GM12878 (cell line): Measurements from ENCODE around the gene DMPK. TPM values are rescaled to one million over a fixed set of nuclear protein-coding genes. Genes with fewer than 3 reads are reported as not detected.

ENCODE experiments used
- ATAC-seq: fragments of 200-7000 bp; cut with Tn5 transposase; 3 replicates; pipeline ENCODE4 v1.9.1; 2020; ENCODE audit warnings: mild to moderate bottlenecking, moderate library complexity
- BruUV-seq: library from RNA; stranded (reverse); fragments of 400-500 nt; replicated peaks from 2 replicates; lab custom pipeline; 2021; lab: Mats Ljungman, UMichigan
- CTCF ChIA-PET: fragments of 300-600 bp; sonication (Branson Sonifier 250); formaldehyde crosslinking; extraction: SDS; loops from one replicate; lab custom pipeline; 2021; ENCODE audit warnings: inconsistent platforms; lab: Yijun Ruan, JAX
- POLR2A ChIA-PET: fragments of 350-600 bp; formaldehyde crosslinking; extraction: SDS; loops from one replicate; lab custom pipeline; 2021; ENCODE audit warnings: inconsistent platforms; lab: Charles Lee
- RAD21 ChIA-PET: fragments of 300-600 bp; sonication (Branson Sonifier 250); formaldehyde crosslinking; loops from one replicate; lab custom pipeline; 2023; ENCODE audit warnings: antibody characterized with exemption; ENCODE audit not compliant: unreplicated experiment; lab: Charles Lee
- SMC1A ChIA-PET: fragments of 300-600 bp; sonication (Branson Sonifier 250); formaldehyde crosslinking; loops from one replicate; lab custom pipeline; 2023; ENCODE audit not compliant: unreplicated experiment, uncharacterized antibody; lab: Charles Lee
- DNase-seq: peaks from one replicate; pipeline ENCODE4 v3.0.0-alpha.2; 2011; ENCODE audit warnings: low read depth, low spot score
- FAIRE-seq: peaks from 3 replicates; lab custom pipeline; 2011; peaks lifted over from hg19 to GRCh38; lab: Jason Lieb, UNC
- H2AFZ ChIP-seq: 2 replicates; pipeline ENCODE4 v1.6.0; 2011; ENCODE audit warnings: low read depth, low read length, control low read depth; ENCODE audit not compliant: control insufficient read depth
- H3K27ac ChIP-seq: 2 replicates; pipeline ENCODE4 v1.5.1; 2011; ENCODE audit warnings: control low read depth; ENCODE audit not compliant: control insufficient read depth, insufficient read depth
- H3K27me3 ChIP-seq, 2 experiments: replicated peaks in 1 of 2; 2 replicates each; pipeline versions ENCODE4 v1.6.0 to v1.6.1; 2011; ENCODE audit warnings: low read length in 1 of 2; ENCODE audit not compliant: control insufficient read depth in 2 of 2, insufficient read depth in 2 of 2
- H3K36me3 ChIP-seq, 2 experiments: 2 replicates each; pipeline ENCODE4 v1.5.1; 2011; ENCODE audit warnings: low read length in 1 of 2; ENCODE audit not compliant: control insufficient read depth in 2 of 2, insufficient read depth in 2 of 2
- H3K4me1 ChIP-seq: 2 replicates; pipeline ENCODE4 v1.6.1; 2011; ENCODE audit warnings: mild to moderate bottlenecking, low read length, moderate library complexity, mixed read lengths; ENCODE audit not compliant: control insufficient read depth, insufficient read depth
- H3K4me2 ChIP-seq: 2 replicates; pipeline ENCODE4 v1.6.0; 2011; ENCODE audit warnings: control low read depth; ENCODE audit not compliant: control insufficient read depth, insufficient read depth
- H3K4me3 ChIP-seq: fragments of 200-600 bp; sonication (generic); 2 replicates; pipeline ENCODE4 v1.5.1; 2016
- H3K79me2 ChIP-seq: 2 replicates; pipeline ENCODE4 v1.6.0; 2011; ENCODE audit warnings: low read length; ENCODE audit not compliant: control insufficient read depth, insufficient read depth
- H3K9ac ChIP-seq: 2 replicates; pipeline ENCODE4 v1.8.0; 2011; ENCODE audit warnings: low read length, control low read depth, mixed read lengths; ENCODE audit not compliant: control insufficient read depth, insufficient read depth
- H3K9me3 ChIP-seq: replicated peaks from 3 replicates; pipeline ENCODE4 v1.5.1; 2011; ENCODE audit warnings: mild to moderate bottlenecking, low read length; ENCODE audit not compliant: control insufficient read depth, insufficient read depth
- H4K20me1 ChIP-seq: 2 replicates; pipeline ENCODE4 v1.6.0; 2011; ENCODE audit not compliant: control insufficient read depth, insufficient read depth
- BRCA1 ChIP-seq: IDR thresholded peaks from 2 replicates; pipeline ENCODE4 v1.6.1; 2011; ENCODE audit warnings: low read depth, low read length, improper control_type of control experiment
- CBFB ChIP-seq: IDR thresholded peaks from 2 replicates; pipeline ENCODE4 v1.6.1; 2016; ENCODE audit warnings: antibody characterized with exemption, low read depth
- CBX5 ChIP-seq: sonication (generic); IDR thresholded peaks from 2 replicates; pipeline ENCODE4 v1.6.1; 2016; ENCODE audit warnings: low read depth, moderate library complexity, mild to moderate bottlenecking, inconsistent platforms
- CHD1 ChIP-seq: IDR thresholded peaks from 2 replicates; pipeline ENCODE4 v1.6.1; 2012; ENCODE audit warnings: low read depth, low read length, improper control_type of control experiment
- EZH2 ChIP-seq: IDR thresholded peaks from 2 replicates; pipeline ENCODE4 v1.6.1; 2012; ENCODE audit warnings: low read depth, mild to moderate bottlenecking, control low read depth, inconsistent platforms, low read length, borderline replicate concordance; ENCODE audit not compliant: control insufficient read depth
- FOS ChIP-seq: IDR thresholded peaks from 3 replicates; pipeline ENCODE4 v1.6.1; 2011; ENCODE audit warnings: borderline replicate concordance; ENCODE audit not compliant: insufficient read length; ENCODE audit errors: extremely low read depth
- MEF2A ChIP-seq: IDR thresholded peaks from 2 replicates; pipeline ENCODE4 v1.6.1; 2011; ENCODE audit warnings: low read depth, mild to moderate bottlenecking, low read length, moderate library complexity; ENCODE audit not compliant: insufficient read depth
- NR2C1 ChIP-seq: fragments of 450-650 bp; IDR thresholded peaks from 2 replicates; pipeline ENCODE4 v1.6.1; 2017; ENCODE audit warnings: antibody characterized with exemption, mild to moderate bottlenecking, moderate library complexity
- NR2C2 ChIP-seq: IDR thresholded peaks from 2 replicates; pipeline ENCODE4 v1.6.1; 2011; ENCODE audit warnings: borderline replicate concordance, low read depth; ENCODE audit not compliant: control insufficient read depth, insufficient read length
- NRF1 ChIP-seq: conservative IDR thresholded peaks from 2 replicates; pipeline ENCODE4 v1.6.1; 2011; ENCODE audit warnings: mild to moderate bottlenecking, low read depth, low read length, improper control_type of control experiment
- POLR2AphosphoS2 ChIP-seq: IDR thresholded peaks from 2 replicates; pipeline ENCODE4 v1.6.1; 2011; ENCODE audit warnings: low read depth, mild to moderate bottlenecking, low read length, improper control_type of control experiment, moderate library complexity
- POLR2AphosphoS5 ChIP-seq: IDR thresholded peaks from 2 replicates; pipeline ENCODE4 v1.6.1; 2011; ENCODE audit warnings: mild to moderate bottlenecking, low read length, inconsistent platforms
- RAD51 ChIP-seq: fragments of 450-650 bp; IDR thresholded peaks from 2 replicates; pipeline ENCODE4 v1.6.1; 2016; ENCODE audit warnings: moderate library complexity, mild to moderate bottlenecking, inconsistent platforms
- RCOR1 ChIP-seq: conservative IDR thresholded peaks from 2 replicates; pipeline ENCODE4 v1.6.1; 2012; ENCODE audit warnings: low read depth, low read length, improper control_type of control experiment
- WGBS: methylation state at CpG from one replicate; pipeline ENCODE4 v1.1.6; 2016; ENCODE audit warnings: low lambda C conversion rate; ENCODE audit not compliant: insufficient replicate concordance, insufficient coverage; ENCODE audit errors: missing lambda C conversion rate; 5-methylcytosine and 5-hydroxymethylcytosine counted together
- in situ Hi-C: fragments of 300-500 bp; cut with MboI; formaldehyde crosslinking; loops from 9 replicates; pipeline ENCODE4 v1.14.3; 2018; ENCODE audit warnings: mixed read lengths
- intact Hi-C: fragments of 100-400 bp; cut with micrococcal nuclease; formaldehyde crosslinking; loops from one replicate; pipeline ENCODE4 v1.14.2; 2022; ENCODE audit not compliant: unreplicated experiment
- polyA plus RNA-seq, 11 experiments: library from polyadenylated mRNA; depleted of rRNA in 4 of 11; unstranded in 6 of 11; stranded (reverse) in 5 of 11; fragments of >200 nt; fragmentation: Nextera tagmentation in 4 of 11; fragmentation: Illumina TruSeq in 1 of 11; extraction: Ambion mirVana in 4 of 11; extraction: Trizol in 1 of 11; gene quantifications; 1 replicate in 1 of 11; 2 replicates in 10 of 11; pipeline versions ENCODE4 v1.2.1 to v1.2.3, GENCODE V29; 2011 to 2016; ENCODE audit warnings: inconsistent platforms in 2 of 11, missing spikeins in 2 of 11, low read depth in 1 of 11
- total RNA-seq, 4 experiments: library from RNA; depleted of rRNA in 3 of 4; stranded (reverse); fragments of >200 nt in 3 of 4; fragmentation: Illumina TruSeq in 1 of 4; extraction: Trizol in 1 of 4; gene quantifications; 2 replicates each; pipeline versions ENCODE4 v1.2.1 to v1.2.3, GENCODE V29; 2013 to 2021
- TF ChIP-seq, protein P1 (sequence below): fragments of 450-650 bp; formaldehyde crosslinking; IDR thresholded peaks from 2 replicates; pipeline ENCODE4 v1.4.0; 2022; ENCODE audit warnings: mild to moderate bottlenecking, moderate library complexity
- TF ChIP-seq, protein P2 (sequence below): IDR thresholded peaks from 2 replicates; pipeline ENCODE4 v1.6.1; 2011; ENCODE audit warnings: borderline replicate concordance, low read depth, mild to moderate bottlenecking, moderate library complexity, low read length; ENCODE audit not compliant: insufficient read depth, poor library complexity, severe bottlenecking
- TF ChIP-seq, protein P3 (sequence below): fragments of 150-350 bp; IDR thresholded peaks from 2 replicates; pipeline ENCODE4 v1.6.1; 2014; ENCODE audit warnings: mild to moderate bottlenecking, low read depth, low read length

Gene DMPK
- total and polyA plus RNA-seq, 10 of the 15 experiments (the other 5 are each of a cell fraction or from before 2014, with no cell fraction given) = 0.60 to 33.6 (median 5.2) TPM

DNA sequence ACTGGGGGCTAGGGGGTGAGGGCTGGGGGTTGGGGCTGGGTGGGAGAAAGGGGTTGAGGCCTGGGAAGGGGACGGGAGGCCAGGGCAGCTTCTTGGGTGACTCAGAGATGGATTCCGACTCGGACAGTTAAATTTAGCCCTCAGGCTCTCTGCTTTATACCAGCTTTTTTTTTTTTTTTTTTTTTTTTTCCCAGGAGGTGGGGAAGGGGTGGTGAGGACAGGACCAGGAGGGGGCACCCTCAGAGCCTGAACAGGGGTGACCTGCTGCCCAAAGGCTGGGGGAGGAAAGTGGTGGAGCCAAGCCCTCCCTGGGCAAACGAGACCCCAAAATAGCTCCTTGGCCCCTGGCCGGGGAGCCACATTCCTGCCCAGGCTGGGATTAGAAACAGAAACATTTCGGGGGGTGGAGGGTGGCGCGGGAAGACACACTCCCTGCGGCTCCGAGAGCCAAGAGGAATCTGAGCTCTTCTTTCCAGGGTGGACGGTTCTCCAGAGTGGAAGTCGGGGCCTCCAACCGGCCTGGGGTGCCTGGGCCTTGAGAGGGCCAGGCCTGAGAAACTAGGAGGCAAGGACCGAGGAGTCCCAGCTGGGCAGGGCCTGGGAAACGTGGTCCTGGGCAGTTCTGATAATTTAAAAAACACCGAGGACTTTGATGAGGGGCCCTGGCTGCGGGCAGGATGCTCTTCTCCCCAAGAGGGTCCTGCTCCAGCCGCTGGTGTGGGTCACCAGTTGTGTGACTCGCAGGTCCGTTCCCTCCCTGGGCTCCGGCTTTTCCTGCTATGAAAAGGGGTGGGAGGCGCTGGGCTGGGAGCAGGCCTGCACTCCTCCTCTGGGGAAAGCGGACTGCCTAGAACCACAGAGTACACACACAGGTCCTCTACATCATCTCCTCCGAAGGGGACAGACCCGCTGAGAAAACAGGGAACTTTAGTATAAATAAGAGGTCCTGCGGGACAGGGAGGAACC is 813 bp upstream of the DMPK start:
- H3K27me3 ChIP-seq = no peaks in the 10 kb centered on the region
- no peak overlapping the region for H3K27ac ChIP-seq
- no peaks in the 10 kb centered on the region for H4K20me1 ChIP-seq
- BruUV-seq = no TSS peak
- H3K9ac ChIP-seq = no peak overlapping the region
- H2AFZ ChIP-seq = no peak overlapping the region
- ChIA-PET CTCF (interaction anchor here (1.3 kb wide), 1 partner anchor 13 kb away, joined by 4 read pairs; no protein-coding TSS in a partner anchor), POLR2A (interaction anchor here (0.5 to 0.6 kb wide), 3 partner anchors 66 to 251 kb away, joined by 3 read pairs; no protein-coding TSS in a partner anchor), SMC1A (no interaction called here), RAD21 (interaction anchor here (1.8 kb wide), 1 partner anchor 90 kb away, joined by 3 read pairs; the partner anchor contains the start of gene QPCTL)
- peaks cover 11% of the 10 kb centered on the region for H3K4me1 ChIP-seq
- in situ Hi-C loops (no loop called here), intact Hi-C loops (no loop called here)
- no peak overlapping the region for H3K4me2 ChIP-seq
- FAIRE-seq (no peak), ATAC-seq (no peak), DNase-seq (no peak)
- no peaks in the 10 kb centered on the region for H3K79me2 ChIP-seq
- peaks cover 0 to 2% of the 10 kb centered on the region in 2 experiments; a peak in 1 of 4 replicates for H3K36me3 ChIP-seq
- WGBS = 88% methylated on average over 26 of the region's 26 CpGs
- H3K9me3 ChIP-seq = no peaks in the 10 kb centered on the region
- H3K4me3 ChIP-seq = no peak overlapping the region
- TF ChIP-seq, protein P1, sequence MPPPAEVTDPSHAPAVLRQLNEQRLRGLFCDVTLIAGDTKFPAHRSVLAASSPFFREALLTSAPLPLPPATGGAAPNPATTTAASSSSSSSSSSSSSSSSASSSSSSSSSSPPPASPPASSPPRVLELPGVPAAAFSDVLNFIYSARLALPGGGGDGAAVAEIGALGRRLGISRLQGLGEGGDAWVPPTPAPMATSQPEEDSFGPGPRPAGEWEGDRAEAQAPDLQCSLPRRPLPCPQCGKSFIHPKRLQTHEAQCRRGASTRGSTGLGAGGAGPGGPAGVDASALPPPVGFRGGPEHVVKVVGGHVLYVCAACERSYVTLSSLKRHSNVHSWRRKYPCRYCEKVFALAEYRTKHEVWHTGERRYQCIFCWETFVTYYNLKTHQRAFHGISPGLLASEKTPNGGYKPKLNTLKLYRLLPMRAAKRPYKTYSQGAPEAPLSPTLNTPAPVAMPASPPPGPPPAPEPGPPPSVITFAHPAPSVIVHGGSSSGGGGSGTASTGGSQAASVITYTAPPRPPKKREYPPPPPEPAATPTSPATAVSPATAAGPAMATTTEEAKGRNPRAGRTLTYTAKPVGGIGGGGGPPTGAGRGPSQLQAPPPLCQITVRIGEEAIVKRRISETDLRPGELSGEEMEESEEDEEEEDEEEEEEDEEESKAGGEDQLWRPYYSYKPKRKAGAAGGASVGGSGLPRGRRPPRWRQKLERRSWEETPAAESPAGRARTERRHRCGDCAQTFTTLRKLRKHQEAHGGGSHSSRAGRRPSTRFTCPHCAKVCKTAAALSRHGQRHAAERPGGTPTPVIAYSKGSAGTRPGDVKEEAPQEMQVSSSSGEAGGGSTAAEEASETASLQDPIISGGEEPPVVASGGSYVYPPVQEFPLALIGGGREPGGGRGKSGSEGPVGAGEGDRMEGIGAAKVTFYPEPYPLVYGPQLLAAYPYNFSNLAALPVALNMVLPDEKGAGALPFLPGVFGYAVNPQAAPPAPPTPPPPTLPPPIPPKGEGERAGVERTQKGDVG (CRISPR knock-in tag) = no peak
- TF ChIP-seq CHD1 (no peak), NRF1 (no peak), FOS (no peak), RAD51 (no peak), RCOR1 (no peak), NR2C2 (no peak), POLR2AphosphoS5 (no peak), POLR2AphosphoS2 (no peak), CBX5 (no peak), BRCA1 (no peak), MEF2A (no peak), CBFB (no peak), NR2C1 (no peak), EZH2 (no peak)
- TF ChIP-seq, protein P2, sequence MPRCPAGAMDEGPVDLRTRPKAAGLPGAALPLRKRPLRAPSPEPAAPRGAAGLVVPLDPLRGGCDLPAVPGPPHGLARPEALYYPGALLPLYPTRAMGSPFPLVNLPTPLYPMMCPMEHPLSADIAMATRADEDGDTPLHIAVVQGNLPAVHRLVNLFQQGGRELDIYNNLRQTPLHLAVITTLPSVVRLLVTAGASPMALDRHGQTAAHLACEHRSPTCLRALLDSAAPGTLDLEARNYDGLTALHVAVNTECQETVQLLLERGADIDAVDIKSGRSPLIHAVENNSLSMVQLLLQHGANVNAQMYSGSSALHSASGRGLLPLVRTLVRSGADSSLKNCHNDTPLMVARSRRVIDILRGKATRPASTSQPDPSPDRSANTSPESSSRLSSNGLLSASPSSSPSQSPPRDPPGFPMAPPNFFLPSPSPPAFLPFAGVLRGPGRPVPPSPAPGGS = no peak
- TF ChIP-seq, protein P3, sequence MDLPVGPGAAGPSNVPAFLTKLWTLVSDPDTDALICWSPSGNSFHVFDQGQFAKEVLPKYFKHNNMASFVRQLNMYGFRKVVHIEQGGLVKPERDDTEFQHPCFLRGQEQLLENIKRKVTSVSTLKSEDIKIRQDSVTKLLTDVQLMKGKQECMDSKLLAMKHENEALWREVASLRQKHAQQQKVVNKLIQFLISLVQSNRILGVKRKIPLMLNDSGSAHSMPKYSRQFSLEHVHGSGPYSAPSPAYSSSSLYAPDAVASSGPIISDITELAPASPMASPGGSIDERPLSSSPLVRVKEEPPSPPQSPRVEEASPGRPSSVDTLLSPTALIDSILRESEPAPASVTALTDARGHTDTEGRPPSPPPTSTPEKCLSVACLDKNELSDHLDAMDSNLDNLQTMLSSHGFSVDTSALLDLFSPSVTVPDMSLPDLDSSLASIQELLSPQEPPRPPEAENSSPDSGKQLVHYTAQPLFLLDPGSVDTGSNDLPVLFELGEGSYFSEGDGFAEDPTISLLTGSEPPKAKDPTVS = no peak
